HUDEP-2 (cell line): Measurements from ENCODE around the gene KCNIP4.

Experiments
- DNase-seq, 76 experiments: peaks; one replicate each; lab custom pipeline; 2025; ENCODE audit not compliant: unreplicated experiment in 76 of 76; lab: John Stamatoyannopoulos, UW

The KCNIP4 gene

DNA sequence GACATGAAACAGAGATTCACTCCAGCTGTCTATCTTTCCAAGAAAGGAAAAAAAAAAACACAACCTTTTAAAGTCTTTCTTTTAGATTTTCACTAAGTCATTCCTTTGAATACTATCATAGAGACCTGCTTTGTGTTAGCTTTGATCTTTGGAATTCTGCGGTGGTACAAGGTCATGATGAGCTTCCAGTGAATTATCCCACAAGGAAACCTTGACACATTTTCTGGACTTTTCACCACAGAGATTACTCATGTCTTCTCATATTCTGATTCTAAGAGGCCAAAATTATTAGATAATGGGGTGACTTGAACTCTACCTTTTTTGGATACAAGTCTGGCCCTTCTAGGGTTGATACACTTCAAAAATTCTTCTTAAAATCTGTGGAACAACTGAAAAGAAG lies 1046.7 kb downstream of the KCNIP4 start:
- DNase-seq: no peak

DNA sequence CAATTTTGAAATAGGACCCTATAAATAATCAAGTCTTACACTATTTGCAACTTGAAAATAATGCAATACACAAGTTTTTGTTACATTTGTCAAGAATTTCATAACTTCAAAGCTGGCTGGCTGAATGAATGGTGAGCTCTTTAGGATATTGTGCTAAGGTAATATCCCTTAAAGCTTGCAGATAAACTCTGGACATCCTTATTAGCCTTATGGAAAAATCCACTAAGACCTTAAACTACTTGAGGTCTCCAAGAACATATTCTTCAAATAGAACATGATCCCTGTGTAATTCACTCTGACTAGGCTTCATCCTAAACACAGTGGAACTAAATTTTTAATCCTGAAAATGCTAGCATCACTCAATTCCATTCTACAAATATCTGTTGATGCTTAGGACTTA lies 1049.0 kb downstream of the KCNIP4 start:
- DNase-seq: no peak

DNA sequence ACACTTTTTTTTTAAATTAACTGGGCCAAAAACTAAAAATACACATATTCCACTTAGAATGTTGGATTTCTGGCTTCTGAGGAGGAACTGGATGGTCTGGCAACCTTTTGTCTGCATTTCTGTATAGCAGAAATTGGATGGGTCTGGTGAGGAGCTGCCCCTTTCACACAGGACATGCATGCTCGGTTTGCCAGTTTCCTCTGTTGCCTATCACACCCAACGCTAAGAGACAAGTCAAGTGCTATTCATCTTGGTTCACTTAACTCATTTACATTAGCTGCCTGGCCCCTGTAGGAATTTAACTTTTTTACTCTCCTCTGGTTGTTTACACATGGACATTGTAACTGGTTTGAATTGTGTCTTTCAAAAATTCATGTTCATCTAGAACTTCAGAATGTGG lies 1052.6 kb downstream of the KCNIP4 start:
- no peak for DNase-seq

DNA sequence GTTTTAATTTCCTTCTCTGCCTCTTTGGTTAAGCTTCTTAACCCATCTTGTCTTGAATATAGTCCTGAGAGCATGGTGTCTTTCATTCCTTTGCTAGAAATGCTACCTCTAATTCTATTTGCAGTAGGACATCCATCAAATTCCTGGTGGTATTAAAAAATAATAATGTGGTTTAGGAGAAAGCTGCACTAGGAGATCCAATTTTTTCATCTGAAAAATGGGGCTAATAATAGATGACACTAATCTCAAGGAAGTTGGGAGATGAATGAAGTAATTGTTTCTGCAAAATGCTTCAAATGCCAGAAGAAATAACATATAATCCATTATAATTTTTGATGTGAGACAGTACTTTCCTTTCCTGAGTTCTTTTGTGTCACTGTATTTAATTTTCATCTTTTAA lies 1053.4 kb downstream of the KCNIP4 start:
- no peak for DNase-seq

DNA sequence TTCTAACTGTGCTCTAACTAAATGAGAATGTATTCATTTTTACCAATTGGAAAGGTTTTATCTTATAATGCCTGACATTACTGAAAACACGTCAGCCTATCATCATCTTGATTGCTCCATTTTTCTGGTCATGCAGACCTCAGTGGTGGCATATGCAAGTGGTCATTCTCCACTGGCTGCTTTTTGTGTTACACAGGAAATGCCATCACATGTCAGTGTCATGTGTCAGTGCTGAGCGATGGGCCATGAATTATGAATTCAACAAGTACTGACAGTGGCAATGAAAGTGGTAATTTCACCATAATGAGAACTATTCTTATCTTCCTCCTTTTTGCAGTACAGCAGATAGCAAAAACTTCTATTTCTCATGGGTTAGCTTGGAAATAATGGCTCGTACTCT lies 1057.8 kb downstream of the KCNIP4 start:
- no peak for DNase-seq

DNA sequence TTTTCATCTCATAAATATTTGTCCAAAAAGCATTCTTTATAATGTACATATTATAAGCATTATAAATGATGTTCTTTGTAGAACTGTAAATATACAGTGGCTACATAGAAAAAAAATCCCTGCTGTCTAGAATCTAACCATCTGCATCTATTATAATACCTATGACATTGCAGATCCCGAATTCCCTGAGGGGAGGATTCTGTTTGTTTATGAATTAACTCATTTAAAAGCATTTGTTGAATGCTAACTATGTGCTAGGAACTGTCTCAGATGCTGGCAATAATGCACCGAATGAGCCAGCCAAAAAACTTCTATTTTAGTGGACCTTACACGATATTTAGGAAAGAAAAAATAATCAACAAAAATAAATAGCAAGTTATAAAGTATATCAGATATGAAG lies 1058.7 kb downstream of the KCNIP4 start:
- DNase-seq: no peak

DNA sequence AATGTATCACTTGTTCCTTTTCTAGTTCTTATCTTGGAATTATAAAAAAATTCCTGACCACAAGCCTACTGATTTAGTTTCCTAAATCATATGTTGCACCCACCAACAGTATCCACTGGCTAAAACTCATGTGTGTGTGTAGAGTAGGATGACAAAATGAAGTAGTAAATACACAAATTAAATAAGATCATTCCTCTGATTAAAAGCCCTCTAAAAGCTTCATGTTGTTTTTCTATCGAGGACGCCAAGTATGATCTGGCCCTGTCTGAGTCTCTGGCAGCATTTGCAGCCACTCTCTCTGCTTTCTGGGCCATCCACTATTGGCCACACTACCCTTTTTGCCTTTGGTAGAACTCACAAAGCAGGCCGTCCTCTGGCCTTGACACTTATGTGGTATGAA lies 1064.9 kb downstream of the KCNIP4 start:
- DNase-seq: peak in 1 of 76 experiments; percentile 0

DNA sequence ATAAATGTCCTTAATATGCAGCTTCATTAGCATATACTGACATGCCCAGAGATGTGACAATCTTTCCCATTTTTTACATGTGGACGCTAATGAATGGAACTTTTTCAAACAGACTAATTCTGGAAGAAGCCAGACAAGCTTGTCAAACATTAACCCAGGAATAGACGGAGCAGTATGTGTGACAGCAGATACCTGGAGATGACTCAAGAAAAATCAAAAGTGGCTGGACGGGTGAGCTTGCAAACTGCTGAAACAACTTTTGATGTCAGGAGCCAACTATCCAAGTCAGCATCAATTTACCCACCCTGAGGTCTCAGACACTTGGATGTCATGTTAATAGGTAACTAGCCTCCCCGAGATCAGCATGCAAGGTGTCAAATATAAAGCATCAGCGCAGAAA lies 1065.3 kb downstream of the KCNIP4 start:
- DNase-seq: no peak

DNA sequence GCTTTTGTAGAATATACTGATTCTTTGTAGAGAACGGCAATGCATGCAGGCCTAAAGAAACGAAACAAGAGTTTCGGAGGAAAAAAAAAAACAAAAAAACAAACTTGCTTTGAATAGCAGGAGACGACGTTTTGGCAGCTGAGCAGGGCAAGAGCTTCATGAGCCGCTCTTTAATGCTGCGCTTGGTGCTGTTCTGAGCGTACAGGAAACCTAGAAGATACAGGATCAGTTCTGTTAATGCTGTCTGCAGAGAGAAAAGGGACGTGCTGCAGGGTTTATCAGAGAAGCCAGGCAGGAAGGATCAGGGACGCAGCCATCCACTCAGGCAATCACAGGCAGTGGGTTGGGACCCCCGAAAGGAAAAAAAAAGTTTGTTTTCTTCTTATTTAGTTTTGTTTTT lies 1066.1 kb downstream of the KCNIP4 start:
- no peak for DNase-seq

DNA sequence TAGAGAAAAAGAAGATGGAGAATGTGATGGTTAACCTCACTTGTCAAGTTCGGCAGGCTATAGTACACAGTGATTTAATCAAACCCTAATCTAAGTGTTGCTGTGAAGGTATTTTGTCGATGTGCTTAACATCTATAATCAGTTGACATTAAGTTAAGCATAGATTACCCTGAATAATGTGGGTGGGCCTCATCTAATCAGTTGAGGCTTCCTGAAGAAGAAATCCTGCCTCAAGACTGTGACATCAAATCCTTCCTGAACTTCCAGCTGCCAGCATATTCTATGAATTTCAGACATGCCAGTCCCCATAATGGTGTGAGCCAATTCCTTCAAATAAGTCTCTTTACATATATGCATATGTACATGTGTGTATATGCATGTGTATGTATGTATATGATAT lies 1066.9 kb downstream of the KCNIP4 start:
- DNase-seq: no peak

DNA sequence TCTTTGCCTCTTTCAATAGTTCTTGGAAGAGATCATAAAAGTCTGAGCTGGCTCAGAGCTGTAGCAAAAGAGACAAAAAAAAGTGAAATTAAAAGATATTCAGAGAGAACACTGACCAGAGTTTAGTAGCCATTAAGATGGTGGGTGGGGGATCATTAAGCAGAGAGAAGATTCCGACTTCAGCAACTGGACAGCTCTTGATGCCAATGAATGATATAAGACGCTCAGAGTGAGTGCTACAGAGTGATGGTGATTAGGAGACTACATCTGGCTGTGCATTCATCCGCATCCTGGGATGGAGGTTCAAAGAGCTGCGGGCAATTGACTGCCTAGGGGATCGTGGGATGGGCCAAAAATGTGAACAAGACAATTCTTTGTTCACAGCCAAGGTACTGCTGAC lies 1069.8 kb downstream of the KCNIP4 start:
- no peak for DNase-seq

DNA sequence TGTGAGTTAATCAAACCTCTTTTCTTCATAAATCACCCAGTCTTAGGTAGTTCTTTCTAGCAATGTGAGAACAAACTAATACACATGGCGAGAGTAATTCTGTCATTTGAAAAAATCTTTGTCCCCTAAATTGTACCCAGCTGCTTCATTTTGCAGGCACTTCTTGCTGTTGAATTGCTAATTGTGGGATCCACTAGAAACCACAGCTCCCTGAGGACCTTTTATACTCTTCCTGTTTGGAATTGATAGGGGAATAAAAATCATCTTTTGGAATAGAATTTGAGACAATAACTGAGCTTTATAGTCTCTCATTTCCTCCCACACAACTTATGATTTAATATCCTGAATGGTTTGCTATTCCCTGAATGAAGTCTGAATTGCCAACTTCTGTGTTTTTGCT lies 1078.1 kb downstream of the KCNIP4 start:
- DNase-seq: no peak

DNA sequence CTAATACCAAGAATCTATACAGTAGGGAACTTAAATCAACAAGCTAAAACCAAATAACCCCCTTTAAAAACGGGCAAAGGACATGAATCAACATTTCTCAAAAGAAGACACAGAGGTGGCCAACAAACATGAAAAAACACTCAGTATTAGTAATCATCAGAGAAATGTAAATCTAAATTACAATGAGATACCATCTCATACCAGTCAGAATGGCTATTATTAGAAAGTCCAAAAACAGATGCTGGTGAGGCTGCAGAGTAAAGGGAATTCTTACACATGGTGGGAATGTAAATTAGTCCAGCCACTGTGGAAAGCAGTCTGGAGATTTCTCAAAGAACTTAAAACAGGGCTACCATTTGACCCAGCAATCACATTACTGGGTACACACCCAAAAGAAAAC lies 1080.5 kb downstream of the KCNIP4 start:
- DNase-seq: no peak

DNA sequence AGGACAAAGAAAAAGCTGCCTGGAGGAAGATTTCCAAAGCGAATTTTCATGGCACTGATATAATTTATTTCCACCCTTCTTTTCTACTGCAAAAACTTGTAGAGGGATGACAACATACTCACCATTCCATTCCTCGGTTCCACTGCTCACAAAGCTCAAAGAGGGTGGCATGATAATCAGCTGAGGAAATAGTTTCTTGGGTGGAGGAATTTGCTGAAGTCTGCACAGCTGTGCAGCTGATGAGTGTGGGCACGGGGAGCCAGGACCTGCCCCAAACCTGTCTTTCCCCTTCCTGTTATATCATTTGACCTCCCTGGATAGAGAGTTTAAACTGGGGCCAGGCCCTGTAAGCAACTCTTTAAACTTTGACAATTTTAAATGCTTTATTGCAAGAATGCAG lies 1087.7 kb downstream of the KCNIP4 start:
- DNase-seq: no peak

DNA sequence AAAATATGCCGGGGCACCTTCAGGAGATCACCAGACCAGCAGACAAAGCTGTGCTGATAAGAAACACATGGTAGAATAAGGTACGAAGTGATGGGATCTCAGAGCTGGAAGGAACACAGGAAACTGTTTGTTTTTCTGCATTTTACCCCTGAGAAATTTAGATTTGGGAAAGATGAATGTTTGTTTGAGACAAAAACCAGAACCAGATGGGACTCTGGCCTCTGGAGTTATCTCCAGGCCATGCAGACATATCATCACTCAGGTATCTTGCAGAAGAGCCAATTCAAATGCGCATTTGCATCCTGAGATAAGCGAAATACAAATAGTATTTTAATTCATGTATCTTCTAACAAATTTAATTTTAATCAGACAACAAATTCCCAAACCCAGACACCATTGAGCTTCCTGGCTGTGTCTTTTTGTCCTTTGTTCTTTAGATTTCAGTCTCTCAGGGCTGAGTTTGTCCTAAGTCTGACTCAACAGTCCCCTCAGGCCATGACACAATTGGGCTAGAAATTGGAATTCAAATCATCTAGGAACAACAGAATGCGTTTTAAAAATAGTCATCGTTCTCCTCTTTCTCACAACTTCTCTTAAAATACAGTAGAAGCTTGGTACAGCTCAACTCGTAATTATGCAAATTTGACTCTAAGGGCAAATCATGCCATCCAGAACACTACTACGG lies 1089.3 kb downstream of the KCNIP4 start:
- no peak for DNase-seq

DNA sequence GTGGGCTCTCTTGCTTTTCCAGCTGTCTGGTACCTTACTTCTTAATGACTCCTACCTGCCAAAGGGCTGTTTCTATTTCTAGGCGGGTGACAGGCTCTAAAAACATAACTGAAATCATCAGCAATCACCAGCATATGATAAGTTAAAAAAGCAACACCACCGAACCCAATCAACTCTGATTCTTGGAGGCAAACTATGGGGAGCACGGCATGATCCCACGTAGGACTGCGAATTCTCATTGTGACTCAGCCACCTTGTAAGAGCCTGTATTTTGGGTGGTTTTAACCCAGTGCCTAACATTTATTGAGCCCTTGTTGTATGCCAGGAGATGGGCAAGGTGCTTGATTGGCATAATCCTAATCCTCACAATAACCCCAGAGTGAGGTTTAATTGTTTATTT lies 1091.5 kb downstream of the KCNIP4 start:
- no peak for DNase-seq

DNA sequence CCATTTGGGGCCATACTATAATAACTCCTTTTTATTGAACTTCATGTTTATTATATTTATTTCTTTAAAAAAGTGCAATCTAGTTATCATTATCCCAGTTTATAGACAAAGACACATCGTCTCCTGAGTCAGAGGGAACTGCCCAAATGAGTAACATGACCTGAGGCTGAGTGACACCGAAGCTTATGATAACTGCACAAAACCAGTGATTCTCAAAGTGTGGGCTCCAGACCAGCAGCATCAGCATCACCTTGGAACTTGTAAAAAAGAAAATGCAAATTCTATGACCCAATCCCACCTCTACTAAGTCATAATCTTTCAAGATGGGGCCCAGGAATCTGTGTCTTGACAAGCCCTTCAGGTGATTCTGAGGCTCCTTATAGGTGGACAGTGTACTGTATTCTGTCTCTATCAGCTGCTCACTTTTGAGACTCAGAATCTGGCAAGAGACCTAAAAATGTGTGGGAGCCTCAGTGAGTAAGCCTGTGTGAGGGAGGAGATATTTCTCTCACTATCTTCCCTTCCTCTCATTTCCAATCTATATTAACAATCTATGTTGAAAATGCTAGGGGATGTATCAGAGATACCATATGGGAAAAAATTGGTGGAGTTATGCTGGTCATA lies 1101.3 kb downstream of the KCNIP4 start:
- DNase-seq: no peak

DNA sequence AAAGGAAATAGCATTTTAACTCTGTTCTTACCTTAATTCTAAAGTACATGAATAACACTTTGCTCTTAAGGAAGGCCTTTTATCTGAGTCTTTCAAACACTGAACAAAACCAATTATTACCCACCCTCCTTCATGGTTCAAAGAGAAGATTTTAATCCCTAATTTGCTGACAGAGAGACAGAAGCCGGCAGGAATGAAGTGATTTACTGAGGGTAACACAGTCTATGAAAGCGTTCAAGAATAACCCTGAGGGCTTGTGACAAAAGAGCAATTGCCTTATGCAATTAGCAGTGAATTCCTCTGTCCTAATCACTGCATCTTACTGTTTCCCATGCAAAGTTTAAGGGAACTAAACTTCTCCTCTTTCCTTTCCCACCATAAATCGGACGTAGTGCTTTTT lies 1104.3 kb downstream of the KCNIP4 start:
- DNase-seq: no peak

DNA sequence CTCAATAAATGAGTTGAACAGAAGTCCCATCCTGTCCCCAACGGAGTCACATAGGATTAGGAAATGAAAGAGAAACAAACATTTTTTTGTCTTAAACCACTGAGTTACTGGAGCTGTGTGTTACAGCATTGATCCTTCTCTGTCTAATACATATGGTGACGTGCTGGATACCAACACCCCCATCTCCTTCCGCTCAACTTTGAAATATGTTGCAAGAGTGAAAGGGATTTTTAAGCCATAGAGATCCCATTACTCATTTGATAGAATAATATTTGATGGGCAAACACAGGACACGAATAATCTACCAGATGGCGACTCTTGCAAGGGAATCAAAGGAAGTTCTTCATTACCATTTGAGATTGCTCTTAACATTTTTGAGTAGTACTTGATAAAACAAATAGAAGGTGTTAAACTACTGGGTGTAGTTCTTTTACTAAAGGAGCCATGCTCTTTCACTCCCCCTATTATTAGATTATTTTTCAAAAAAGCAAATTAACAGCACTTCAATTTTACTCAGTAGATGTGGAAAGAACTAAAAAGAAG lies 1107.9 kb downstream of the KCNIP4 start:
- DNase-seq: no peak

DNA sequence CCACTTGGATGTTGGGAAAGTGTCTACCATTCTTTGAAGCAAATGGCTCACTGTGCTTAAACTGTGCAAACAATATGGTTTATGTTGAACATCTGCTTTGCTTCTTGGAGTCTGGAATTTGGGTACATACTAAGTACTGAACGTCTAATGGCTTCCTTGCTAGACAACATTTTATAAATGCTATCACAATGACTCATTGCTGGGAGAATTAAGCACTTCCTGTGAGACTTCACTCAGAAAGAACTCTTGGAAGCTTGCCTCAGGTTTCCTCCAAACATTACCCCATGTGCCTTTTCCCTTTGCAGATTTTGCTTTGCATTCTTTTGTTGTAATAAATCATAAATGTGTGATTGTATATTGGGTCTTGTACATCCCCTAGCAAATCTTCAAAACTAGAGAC lies 1108.6 kb downstream of the KCNIP4 start:
- no peak for DNase-seq

DNA sequence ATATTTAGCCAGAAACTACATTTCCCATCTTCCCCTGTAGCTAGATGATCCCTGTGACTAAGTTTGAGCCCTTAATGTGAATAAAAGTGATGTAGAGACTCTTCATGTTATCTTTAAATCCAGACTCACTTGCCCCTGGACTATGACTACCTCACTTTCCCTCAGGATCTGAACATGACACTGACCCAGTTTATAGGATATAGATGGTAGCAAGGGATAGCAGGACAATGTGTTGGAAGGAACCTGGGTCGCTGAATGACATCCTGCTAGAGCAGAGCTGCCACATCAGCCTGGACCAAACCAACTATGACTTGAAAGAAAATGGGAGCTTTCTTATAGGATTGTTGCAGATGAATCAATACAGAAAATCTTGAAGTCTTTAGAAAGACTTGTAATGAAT lies 1110.1 kb downstream of the KCNIP4 start:
- no peak for DNase-seq

DNA sequence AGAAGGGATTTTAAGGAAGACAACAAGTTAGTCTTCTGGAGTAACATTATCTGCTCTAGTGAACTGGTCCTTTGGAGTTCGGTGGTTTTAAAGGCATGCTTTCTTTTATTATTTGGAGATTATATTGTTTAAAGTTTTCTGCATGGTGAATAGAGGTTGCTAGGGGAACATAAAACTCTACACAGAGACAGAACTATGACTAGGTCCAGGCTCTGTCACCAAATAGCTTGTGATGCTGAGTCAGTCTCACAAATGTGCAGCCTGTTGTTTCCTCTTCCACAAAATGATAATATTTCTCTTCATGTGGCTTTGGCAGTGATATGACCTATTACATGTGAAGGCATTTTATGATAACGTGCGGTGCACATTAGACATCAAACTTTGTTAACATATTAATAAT lies 1115.7 kb downstream of the KCNIP4 start:
- DNase-seq: no peak

DNA sequence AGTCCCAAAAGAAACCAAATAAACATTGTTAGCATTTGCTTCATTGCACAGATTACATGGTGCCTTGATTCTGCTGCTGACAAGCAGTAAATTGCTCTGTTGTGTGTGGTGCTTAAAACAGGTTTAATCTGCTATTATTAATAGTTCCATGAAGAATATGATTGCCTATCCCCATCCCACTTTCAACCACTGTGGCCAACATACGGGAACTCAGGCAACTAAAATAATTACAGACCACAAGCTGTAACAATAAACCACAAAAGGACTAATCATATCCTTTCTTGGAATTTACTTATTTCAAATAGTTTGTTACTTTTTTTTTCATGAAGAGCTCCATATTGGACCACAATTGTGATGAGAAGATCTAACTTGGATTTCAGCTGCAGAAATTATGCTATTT lies 1116.8 kb downstream of the KCNIP4 start:
- no peak for DNase-seq
